HEK293 (cell line): Measurements from ENCODE around the gene SEC23B.
A peak's percentile ranks its signal among the peaks of the same experiment; 100 is the strongest.

Experiments
- BCL11A ChIP-seq: fragments of 450-650 bp; formaldehyde crosslinking; IDR thresholded peaks from 2 replicates; pipeline ENCODE4 v1.5.1; 2016; ENCODE audit warnings: low read depth, missing biosample characterization, missing genetic modification characterization
- CTCF ChIP-seq: fragments of 450-650 bp; formaldehyde crosslinking; IDR thresholded peaks from 2 replicates; pipeline ENCODE4 v1.5.1; 2016; ENCODE audit warnings: missing biosample characterization, missing genetic modification characterization
- EGR2 ChIP-seq: fragments of 450-650 bp; formaldehyde crosslinking; IDR thresholded peaks from 2 replicates; pipeline ENCODE4 v1.5.1; 2016; ENCODE audit warnings: low read depth, missing biosample characterization, missing genetic modification characterization
- HOXA7 ChIP-seq: sonication (generic); formaldehyde crosslinking; IDR thresholded peaks from 2 replicates; pipeline ENCODE4 v1.8.1; 2022; ENCODE audit warnings: missing genetic modification reagents, borderline replicate concordance
- IKZF3 ChIP-seq: fragments of 450-650 bp; IDR thresholded peaks from 2 replicates; pipeline ENCODE4 v1.5.0; 2018; ENCODE audit warnings: missing biosample characterization, mild to moderate bottlenecking, missing genetic modification characterization, moderate library complexity
- KLF16 ChIP-seq: fragments of 450-650 bp; formaldehyde crosslinking; IDR thresholded peaks from 2 replicates; pipeline ENCODE4 v1.5.1; 2017; ENCODE audit warnings: missing biosample characterization, missing genetic modification characterization
- KLF7 ChIP-seq: fragments of 450-650 bp; formaldehyde crosslinking; IDR thresholded peaks from 2 replicates; pipeline ENCODE4 v1.5.1; 2016; ENCODE audit warnings: missing biosample characterization, missing genetic modification characterization, borderline replicate concordance
- KLF8 ChIP-seq: fragments of 450-650 bp; formaldehyde crosslinking; IDR thresholded peaks from 2 replicates; pipeline ENCODE4 v1.5.1; 2016; ENCODE audit warnings: missing biosample characterization, missing genetic modification characterization
- OSR2 ChIP-seq: fragments of 450-650 bp; formaldehyde crosslinking; IDR thresholded peaks from 2 replicates; pipeline ENCODE4 v1.5.1; 2016; ENCODE audit warnings: missing biosample characterization, missing genetic modification characterization
- SCRT2 ChIP-seq: fragments of 450-650 bp; formaldehyde crosslinking; IDR thresholded peaks from 2 replicates; pipeline ENCODE4 v1.5.1; 2016; ENCODE audit warnings: missing biosample characterization, missing genetic modification characterization
- SP2 ChIP-seq: fragments of 450-650 bp; formaldehyde crosslinking; IDR thresholded peaks from 2 replicates; pipeline ENCODE4 v1.5.1; 2016; ENCODE audit warnings: missing biosample characterization, missing genetic modification characterization
- SP7 ChIP-seq: fragments of 450-650 bp; formaldehyde crosslinking; IDR thresholded peaks from 2 replicates; pipeline ENCODE4 v1.5.1; 2016; ENCODE audit warnings: missing biosample characterization, missing genetic modification characterization
- TCF7L2 ChIP-seq: IDR thresholded peaks from 2 replicates; pipeline ENCODE4 v1.6.1; 2011; ENCODE audit warnings: low read depth, mild to moderate bottlenecking, inconsistent platforms, low read length, moderate library complexity, borderline replicate concordance
- ZBTB26 ChIP-seq: fragments of 450-650 bp; formaldehyde crosslinking; optimal IDR thresholded peaks from 2 replicates; pipeline ENCODE3; 2016; ENCODE audit warnings: missing biosample characterization, mild to moderate bottlenecking, missing genetic modification characterization
- ZBTB44 ChIP-seq: fragments of 450-650 bp; IDR thresholded peaks from 2 replicates; pipeline ENCODE4 v1.5.1; 2018; ENCODE audit warnings: missing biosample characterization, mild to moderate bottlenecking, missing genetic modification characterization
- ZNF174 ChIP-seq: fragments of 450-650 bp; formaldehyde crosslinking; IDR thresholded peaks from 2 replicates; pipeline ENCODE4 v1.5.0; 2017; ENCODE audit warnings: missing biosample characterization, mild to moderate bottlenecking, missing genetic modification characterization
- ZNF184 ChIP-seq: fragments of 450-650 bp; IDR thresholded peaks from 2 replicates; pipeline ENCODE4 v1.5.1; 2018; ENCODE audit warnings: missing biosample characterization, mild to moderate bottlenecking, missing genetic modification characterization
- ZNF202 ChIP-seq: fragments of 450-650 bp; formaldehyde crosslinking; IDR thresholded peaks from 2 replicates; pipeline ENCODE4 v1.5.1; 2016; ENCODE audit warnings: missing biosample characterization, missing genetic modification characterization, borderline replicate concordance
- ZNF335 ChIP-seq: fragments of 450-650 bp; formaldehyde crosslinking; conservative IDR thresholded peaks from 2 replicates; pipeline ENCODE4 v1.5.1; 2016; ENCODE audit warnings: missing biosample characterization, missing genetic modification characterization
- ZNF350 ChIP-seq: fragments of 450-650 bp; formaldehyde crosslinking; IDR thresholded peaks from 2 replicates; pipeline ENCODE4 v1.5.0; 2017; ENCODE audit warnings: missing biosample characterization, mild to moderate bottlenecking, missing genetic modification characterization
- ZNF366 ChIP-seq: fragments of 450-650 bp; formaldehyde crosslinking; conservative IDR thresholded peaks from 2 replicates; pipeline ENCODE4 v1.5.1; 2016; ENCODE audit warnings: missing biosample characterization, missing genetic modification characterization
- ZNF600 ChIP-seq: fragments of 450-650 bp; formaldehyde crosslinking; IDR thresholded peaks from 2 replicates; pipeline ENCODE4 v1.5.1; 2016; ENCODE audit warnings: missing biosample characterization, missing genetic modification characterization
- ZNF626 ChIP-seq: fragments of 450-650 bp; sonication (Bioruptor Pico); formaldehyde crosslinking; IDR thresholded peaks from 2 replicates; pipeline ENCODE4 v1.5.1; 2018; ENCODE audit warnings: missing biosample characterization, missing genetic modification characterization, inconsistent platforms
- ZNF639 ChIP-seq: fragments of 450-650 bp; formaldehyde crosslinking; IDR thresholded peaks from 2 replicates; pipeline ENCODE4 v1.5.1; 2016; ENCODE audit warnings: missing biosample characterization, missing genetic modification characterization
- ZNF660 ChIP-seq: fragments of 450-650 bp; IDR thresholded peaks from 2 replicates; pipeline ENCODE4 v1.5.1; 2018; ENCODE audit warnings: missing biosample characterization, mild to moderate bottlenecking, missing genetic modification characterization
- ZNF692 ChIP-seq: fragments of 450-650 bp; formaldehyde crosslinking; IDR thresholded peaks from 2 replicates; pipeline ENCODE4 v1.5.1; 2016; ENCODE audit warnings: missing biosample characterization, missing genetic modification characterization
- ZXDB ChIP-seq: fragments of 450-650 bp; formaldehyde crosslinking; IDR thresholded peaks from 2 replicates; pipeline ENCODE4 v1.5.1; 2016; ENCODE audit warnings: missing biosample characterization, missing genetic modification characterization

SEC23B gene

GRCh38 chr20:18587665-18588573 lies 80.2 kb downstream of the SEC23B start, which contains the start of gene DTD1 (continued):
- TF ChIP-seq ZNF350 (tag by site-specific recombination) = peak; percentile 67; the same call in 1 of the 2 replicates
- peak; percentile 57 for TF ChIP-seq ZNF600 (tag by site-specific recombination)
- no peak for TF ChIP-seq OSR2 (tag by site-specific recombination)
- TF ChIP-seq ZXDB = peak; percentile 18; the same call in 1 of the 2 replicates
- peak; percentile 88 for TF ChIP-seq ZNF174 (tag by site-specific recombination)
- peak; percentile 34; the same call in 1 of the 2 replicates for TF ChIP-seq ZNF202 (tag by site-specific recombination)
- TF ChIP-seq IKZF3 (tag by site-specific recombination) = peak; percentile 52; the same call in 1 of the 2 replicates
- TF ChIP-seq BCL11A = 0 out of 2 replicates have a peak, but pooled peaks have one; percentile 9
- no peak for TF ChIP-seq ZNF366 (tag by site-specific recombination)
- TF ChIP-seq ZBTB26 (tag by site-specific recombination) = peak; percentile 77
- TF ChIP-seq TCF7L2 = no peak
- peak; percentile 34 for TF ChIP-seq SP7 (tag by site-specific recombination)
- peak; percentile 85 for TF ChIP-seq KLF16
- TF ChIP-seq KLF8 = peak; percentile 92
- TF ChIP-seq ZBTB44 (tag by site-specific recombination) = peak; percentile 36; the same call in 1 of the 2 replicates
- TF ChIP-seq CTCF (tag by site-specific recombination) = peak; percentile 80
- TF ChIP-seq ZNF639 = no peak
- peak; percentile 88 for TF ChIP-seq ZNF335 (tag by site-specific recombination)
- peak; percentile 87 for TF ChIP-seq SP2 (tag by site-specific recombination)
- peak; percentile 72; the same call in 1 of the 2 replicates for TF ChIP-seq ZNF626
- peak; percentile 97 for TF ChIP-seq SCRT2
- peak; percentile 68; the same call in 1 of the 2 replicates for TF ChIP-seq ZNF184 (tag by site-specific recombination)
- no peak for TF ChIP-seq HOXA7 (CRISPR knock-in tag)
- TF ChIP-seq EGR2 (tag by site-specific recombination) = peak; percentile 97
- peak; percentile 45; the same call in 1 of the 2 replicates for TF ChIP-seq KLF7 (tag by site-specific recombination)
- TF ChIP-seq ZNF660 = peak; percentile 78; the same call in 1 of the 2 replicates
- TF ChIP-seq ZNF692 (tag by site-specific recombination) = peak; percentile 52; the same call in 1 of the 2 replicates
